ENCODE data around the gene HEXD. TPM values are rescaled to one million over a fixed set of nuclear protein-coding genes. Genes with fewer than 3 reads are reported as not detected.

HEXD gene
- total and polyA plus RNA-seq, 4 donors = 5.6 to 19.9 (median 12.2) TPM

DNA sequence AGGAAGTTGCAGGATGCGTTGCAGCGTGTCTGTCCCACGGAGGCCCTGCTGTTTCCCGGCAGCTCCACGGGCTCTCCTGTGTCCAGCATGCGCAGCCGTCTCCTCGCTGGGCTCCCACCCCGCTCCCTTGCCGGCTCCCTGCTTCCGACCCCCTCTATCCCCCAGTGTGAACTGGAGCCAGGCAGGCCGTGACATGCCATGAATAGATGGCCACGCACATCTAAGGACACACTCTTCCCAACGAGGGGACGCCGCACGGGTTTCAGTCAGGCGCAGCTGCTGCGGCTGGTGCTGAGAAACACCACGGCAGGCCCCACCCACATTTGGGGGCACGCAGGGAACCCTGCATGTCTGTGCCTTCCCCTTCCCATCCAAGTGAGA, 9.2 kb upstream of the HEXD start:
- Histone ChIP-seq H3K4me3 (ENCODE audit: low read depth in 1 of 3, low read length in 3 of 3) (no peak overlapping the region), H3K9ac (ENCODE audit: low read depth in 1 of 2, low read length in 2 of 2) (no peak overlapping the region), H3K27me3 (ENCODE audit: control insufficient read depth in 4 of 4, insufficient read depth in 4 of 4, low read length in 3 of 4) (no peaks in the 10 kb centered on the region), H3K27ac (ENCODE audit: low read depth in 1 of 2, low read length in 2 of 2) (no peak overlapping the region), H3K4me1 (ENCODE audit: control insufficient read depth in 4 of 4, insufficient read depth in 4 of 4, low read length in 3 of 4) (peaks cover 2 to 15% (median 11%) of the 10 kb centered on the region in 4 donors), H3K36me3 (ENCODE audit: control insufficient read depth in 4 of 4, insufficient read depth in 3 of 4, low read depth in 1 of 4, low read length in 3 of 4) (peaks cover 0 to 12% (median under 1%) of the 10 kb centered on the region in 4 donors), H3K9me3 (ENCODE audit: control insufficient read depth in 4 of 4, low read length in 3 of 4) (no peaks in the 10 kb centered on the region)
- DNase-seq (ENCODE audit: low spot score) = no peak
- no peak for TF ChIP-seq FOXA2 (IDR thresholded peaks at IDR 0.05)
- TF ChIP-seq RAD21 (IDR thresholded peaks at IDR 0.05) = no peak
- TF ChIP-seq, protein P1, sequence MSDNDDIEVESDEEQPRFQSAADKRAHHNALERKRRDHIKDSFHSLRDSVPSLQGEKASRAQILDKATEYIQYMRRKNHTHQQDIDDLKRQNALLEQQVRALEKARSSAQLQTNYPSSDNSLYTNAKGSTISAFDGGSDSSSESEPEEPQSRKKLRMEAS (IDR thresholded peaks at IDR 0.05) = no peak
- TF ChIP-seq TAF1 (conservative IDR thresholded peaks at IDR 0.05) = no peak
- TF ChIP-seq, protein P2, sequence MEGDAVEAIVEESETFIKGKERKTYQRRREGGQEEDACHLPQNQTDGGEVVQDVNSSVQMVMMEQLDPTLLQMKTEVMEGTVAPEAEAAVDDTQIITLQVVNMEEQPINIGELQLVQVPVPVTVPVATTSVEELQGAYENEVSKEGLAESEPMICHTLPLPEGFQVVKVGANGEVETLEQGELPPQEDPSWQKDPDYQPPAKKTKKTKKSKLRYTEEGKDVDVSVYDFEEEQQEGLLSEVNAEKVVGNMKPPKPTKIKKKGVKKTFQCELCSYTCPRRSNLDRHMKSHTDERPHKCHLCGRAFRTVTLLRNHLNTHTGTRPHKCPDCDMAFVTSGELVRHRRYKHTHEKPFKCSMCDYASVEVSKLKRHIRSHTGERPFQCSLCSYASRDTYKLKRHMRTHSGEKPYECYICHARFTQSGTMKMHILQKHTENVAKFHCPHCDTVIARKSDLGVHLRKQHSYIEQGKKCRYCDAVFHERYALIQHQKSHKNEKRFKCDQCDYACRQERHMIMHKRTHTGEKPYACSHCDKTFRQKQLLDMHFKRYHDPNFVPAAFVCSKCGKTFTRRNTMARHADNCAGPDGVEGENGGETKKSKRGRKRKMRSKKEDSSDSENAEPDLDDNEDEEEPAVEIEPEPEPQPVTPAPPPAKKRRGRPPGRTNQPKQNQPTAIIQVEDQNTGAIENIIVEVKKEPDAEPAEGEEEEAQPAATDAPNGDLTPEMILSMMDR (IDR thresholded peaks at IDR 0.05; ENCODE audit: low read depth, low read length, missing input control) = no peak
- no peak for TF ChIP-seq HNF4A (conservative IDR thresholded peaks at IDR 0.05)
- TF ChIP-seq NR2F2 (IDR thresholded peaks at IDR 0.05) = no peak
- TF ChIP-seq, protein P3, sequence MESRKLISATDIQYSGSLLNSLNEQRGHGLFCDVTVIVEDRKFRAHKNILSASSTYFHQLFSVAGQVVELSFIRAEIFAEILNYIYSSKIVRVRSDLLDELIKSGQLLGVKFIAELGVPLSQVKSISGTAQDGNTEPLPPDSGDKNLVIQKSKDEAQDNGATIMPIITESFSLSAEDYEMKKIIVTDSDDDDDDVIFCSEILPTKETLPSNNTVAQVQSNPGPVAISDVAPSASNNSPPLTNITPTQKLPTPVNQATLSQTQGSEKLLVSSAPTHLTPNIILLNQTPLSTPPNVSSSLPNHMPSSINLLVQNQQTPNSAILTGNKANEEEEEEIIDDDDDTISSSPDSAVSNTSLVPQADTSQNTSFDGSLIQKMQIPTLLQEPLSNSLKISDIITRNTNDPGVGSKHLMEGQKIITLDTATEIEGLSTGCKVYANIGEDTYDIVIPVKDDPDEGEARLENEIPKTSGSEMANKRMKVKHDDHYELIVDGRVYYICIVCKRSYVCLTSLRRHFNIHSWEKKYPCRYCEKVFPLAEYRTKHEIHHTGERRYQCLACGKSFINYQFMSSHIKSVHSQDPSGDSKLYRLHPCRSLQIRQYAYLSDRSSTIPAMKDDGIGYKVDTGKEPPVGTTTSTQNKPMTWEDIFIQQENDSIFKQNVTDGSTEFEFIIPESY (IDR thresholded peaks at IDR 0.05) = no peak
- WGBS = 97% methylated on average over 21 of the region's 21 CpGs

DNA sequence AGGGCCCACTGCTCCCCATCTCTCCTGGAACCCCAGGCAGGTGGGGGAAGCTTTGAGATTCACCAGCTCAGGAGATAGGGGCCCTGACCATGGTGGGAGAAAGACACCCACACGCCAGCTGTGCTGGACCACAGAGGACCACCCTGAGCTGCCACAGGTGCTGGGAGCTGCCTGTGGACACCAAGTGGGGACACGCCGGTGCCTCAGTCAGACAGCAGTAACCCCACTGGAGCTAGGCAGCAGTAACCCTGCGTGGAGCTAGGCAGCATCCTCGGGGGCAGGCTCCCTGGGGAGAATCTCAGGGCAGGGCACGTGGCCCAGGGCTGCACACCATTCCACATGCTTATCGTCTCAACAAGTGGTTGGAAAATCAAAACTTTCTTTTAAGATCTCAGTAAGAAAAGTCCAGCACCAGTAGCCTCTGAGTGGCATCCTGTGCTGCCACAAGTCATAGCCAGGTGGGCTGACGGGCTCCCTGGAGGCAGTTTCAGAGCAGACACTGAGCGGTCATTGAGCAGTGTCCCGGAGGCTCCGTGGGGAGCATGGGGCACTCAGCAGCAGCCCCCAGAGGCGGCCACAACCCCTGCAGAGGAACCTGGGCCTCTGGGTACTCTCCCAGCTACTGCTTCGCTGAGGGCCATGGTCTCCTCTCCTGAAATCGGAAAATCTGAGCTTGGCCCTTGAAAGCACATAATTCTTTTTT, 8.0 kb upstream of the HEXD start:
- TF ChIP-seq HNF4A (conservative IDR thresholded peaks at IDR 0.05) = no peak
- no peak for TF ChIP-seq GABPA (IDR thresholded peaks at IDR 0.05 in 1 of 2, conservative IDR thresholded peaks at IDR 0.05 in 1 of 2)
- TF ChIP-seq, protein P3 (IDR thresholded peaks at IDR 0.05) = no peak
- TF ChIP-seq, protein P2 (IDR thresholded peaks at IDR 0.05; ENCODE audit: low read depth, low read length, missing input control) = no peak
- TF ChIP-seq, protein P4, sequence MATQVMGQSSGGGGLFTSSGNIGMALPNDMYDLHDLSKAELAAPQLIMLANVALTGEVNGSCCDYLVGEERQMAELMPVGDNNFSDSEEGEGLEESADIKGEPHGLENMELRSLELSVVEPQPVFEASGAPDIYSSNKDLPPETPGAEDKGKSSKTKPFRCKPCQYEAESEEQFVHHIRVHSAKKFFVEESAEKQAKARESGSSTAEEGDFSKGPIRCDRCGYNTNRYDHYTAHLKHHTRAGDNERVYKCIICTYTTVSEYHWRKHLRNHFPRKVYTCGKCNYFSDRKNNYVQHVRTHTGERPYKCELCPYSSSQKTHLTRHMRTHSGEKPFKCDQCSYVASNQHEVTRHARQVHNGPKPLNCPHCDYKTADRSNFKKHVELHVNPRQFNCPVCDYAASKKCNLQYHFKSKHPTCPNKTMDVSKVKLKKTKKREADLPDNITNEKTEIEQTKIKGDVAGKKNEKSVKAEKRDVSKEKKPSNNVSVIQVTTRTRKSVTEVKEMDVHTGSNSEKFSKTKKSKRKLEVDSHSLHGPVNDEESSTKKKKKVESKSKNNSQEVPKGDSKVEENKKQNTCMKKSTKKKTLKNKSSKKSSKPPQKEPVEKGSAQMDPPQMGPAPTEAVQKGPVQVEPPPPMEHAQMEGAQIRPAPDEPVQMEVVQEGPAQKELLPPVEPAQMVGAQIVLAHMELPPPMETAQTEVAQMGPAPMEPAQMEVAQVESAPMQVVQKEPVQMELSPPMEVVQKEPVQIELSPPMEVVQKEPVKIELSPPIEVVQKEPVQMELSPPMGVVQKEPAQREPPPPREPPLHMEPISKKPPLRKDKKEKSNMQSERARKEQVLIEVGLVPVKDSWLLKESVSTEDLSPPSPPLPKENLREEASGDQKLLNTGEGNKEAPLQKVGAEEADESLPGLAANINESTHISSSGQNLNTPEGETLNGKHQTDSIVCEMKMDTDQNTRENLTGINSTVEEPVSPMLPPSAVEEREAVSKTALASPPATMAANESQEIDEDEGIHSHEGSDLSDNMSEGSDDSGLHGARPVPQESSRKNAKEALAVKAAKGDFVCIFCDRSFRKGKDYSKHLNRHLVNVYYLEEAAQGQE (IDR thresholded peaks at IDR 0.05) = no peak
- no peak for TF ChIP-seq JUND (IDR thresholded peaks at IDR 0.05)
- TF ChIP-seq EGR1 (IDR thresholded peaks at IDR 0.05; ENCODE audit: low read depth in 2 of 2) = no peak
- no peak for TF ChIP-seq TAF1 (conservative IDR thresholded peaks at IDR 0.05)
- TF ChIP-seq, protein P1 (IDR thresholded peaks at IDR 0.05) = no peak
- TF ChIP-seq, protein P5, sequence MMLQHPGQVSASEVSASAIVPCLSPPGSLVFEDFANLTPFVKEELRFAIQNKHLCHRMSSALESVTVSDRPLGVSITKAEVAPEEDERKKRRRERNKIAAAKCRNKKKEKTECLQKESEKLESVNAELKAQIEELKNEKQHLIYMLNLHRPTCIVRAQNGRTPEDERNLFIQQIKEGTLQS (IDR thresholded peaks at IDR 0.05) = no peak
- no peak for TF ChIP-seq HNF4G (IDR thresholded peaks at IDR 0.05)
- TF ChIP-seq FOXA1 (IDR thresholded peaks at IDR 0.05) = no peak
- no peak for TF ChIP-seq RAD21 (IDR thresholded peaks at IDR 0.05)
- TF ChIP-seq YY1 (IDR thresholded peaks at IDR 0.05) = no peak
- no peak for TF ChIP-seq RXRA (IDR thresholded peaks at IDR 0.05)
- TF ChIP-seq NR2F2 (IDR thresholded peaks at IDR 0.05) = no peak
- TF ChIP-seq FOXA2 (IDR thresholded peaks at IDR 0.05) = no peak
- TF ChIP-seq SP1 (IDR thresholded peaks at IDR 0.05) = no peak
- no peak overlapping the region for H3K4me3 ChIP-seq (ENCODE audit: low read depth in 1 of 3, low read length in 3 of 3)
- WGBS = 96% methylated on average over 14 of the region's 14 CpGs
- no peak for DNase-seq (ENCODE audit: low spot score)
- H3K4me1 ChIP-seq (ENCODE audit: control insufficient read depth in 4 of 4, insufficient read depth in 4 of 4, low read length in 3 of 4) = peaks cover 2 to 18% (median 12%) of the 10 kb centered on the region in 4 donors
- H3K36me3 ChIP-seq (ENCODE audit: control insufficient read depth in 4 of 4, insufficient read depth in 3 of 4, low read depth in 1 of 4, low read length in 3 of 4) = peaks cover 0 to 7% (median 0%) of the 10 kb centered on the region in 4 donors
- no peak overlapping the region for H3K27ac ChIP-seq (ENCODE audit: low read depth in 1 of 2, low read length in 2 of 2)
- H3K9ac ChIP-seq (ENCODE audit: low read depth in 1 of 2, low read length in 2 of 2) = no peak overlapping the region
- H3K27me3 ChIP-seq (ENCODE audit: control insufficient read depth in 4 of 4, insufficient read depth in 4 of 4, low read length in 3 of 4) = no peaks in the 10 kb centered on the region
- H3K9me3 ChIP-seq (ENCODE audit: control insufficient read depth in 4 of 4, low read length in 3 of 4) = no peaks in the 10 kb centered on the region

Data from liver (tissue), 9 donors.